Nephron (organoid): ENCODE measurements around the gene RPL13.
A peak's percentile ranks its signal among the peaks of the same experiment; 100 is the strongest.

Source experiments
- H3K27ac Mint-ChIP-seq, 3 experiments: 2 replicates each; pipeline ENCODE4 v1.8.0; 2020; ENCODE audit warnings: mixed read lengths in 3 of 3, mild to moderate bottlenecking in 2 of 3, moderate library complexity in 1 of 3
- H3K27me3 Mint-ChIP-seq: 2 replicates; pipeline ENCODE4 v1.8.0; 2021; ENCODE audit warnings: low read depth, mild to moderate bottlenecking, moderate library complexity, mixed read lengths
- H3K36me3 Mint-ChIP-seq: 2 replicates; pipeline ENCODE4 v1.8.0; 2020; ENCODE audit warnings: low read depth, mixed read lengths
- H3K4me1 Mint-ChIP-seq: 2 replicates; pipeline ENCODE4 v1.8.0; 2020; ENCODE audit warnings: mixed read lengths
- H3K4me3 Mint-ChIP-seq, 3 experiments: 2 replicates each; pipeline ENCODE4 v1.8.0; 2020; ENCODE audit warnings: mild to moderate bottlenecking in 3 of 3, mixed read lengths in 3 of 3, moderate library complexity in 2 of 3
- H3K9me3 Mint-ChIP-seq: 2 replicates; pipeline ENCODE4 v1.8.0; 2020; ENCODE audit warnings: mixed read lengths
- CTCF ChIP-seq, 3 experiments: fragments of 200-600 bp; sonication (generic); IDR thresholded peaks; one replicate each; pipeline ENCODE4 v1.5.0; 2021; ENCODE audit warnings: antibody characterized with exemption in 3 of 3; ENCODE audit not compliant: unreplicated experiment in 3 of 3

RPL13 gene

GRCh38 chr16:89550421-89551007 lies 10.0 kb upstream of the RPL13 start:
- no peak overlapping the region for H3K4me3 Mint-ChIP-seq
- peak overlapping the region in 1 of 3 experiments; percentile 38 for H3K27ac Mint-ChIP-seq
- H3K4me1 Mint-ChIP-seq: no peaks in the 10 kb centered on the region
- peaks cover 64% of the 10 kb centered on the region for H3K36me3 Mint-ChIP-seq
- H3K9me3 Mint-ChIP-seq: no peaks in the 10 kb centered on the region
- H3K27me3 Mint-ChIP-seq: no peaks in the 10 kb centered on the region
- TF ChIP-seq CTCF (IDR thresholded peaks at IDR 0.05; ENCODE audit: unreplicated experiment in 3 of 3): no peak

GRCh38 chr16:89552329-89552728 lies 8.2 kb upstream of the RPL13 start:
- no peaks in the 10 kb centered on the region for H3K27me3 Mint-ChIP-seq
- H3K27ac Mint-ChIP-seq: no peak overlapping the region
- H3K4me1 Mint-ChIP-seq: peaks cover 3% of the 10 kb centered on the region
- no peak for TF ChIP-seq CTCF (IDR thresholded peaks at IDR 0.05; ENCODE audit: unreplicated experiment in 3 of 3)
- peaks cover 67% of the 10 kb centered on the region for H3K36me3 Mint-ChIP-seq
- H3K9me3 Mint-ChIP-seq: no peaks in the 10 kb centered on the region
- no peak overlapping the region for H3K4me3 Mint-ChIP-seq

GRCh38 chr16:89552913-89553312 lies 7.6 kb upstream of the RPL13 start:
- Mint-ChIP-seq H3K36me3 (peaks cover 70% of the 10 kb centered on the region), H3K9me3 (no peaks in the 10 kb centered on the region), H3K4me1 (peaks cover 7% of the 10 kb centered on the region), H3K4me3 (no peak overlapping the region), H3K27ac (no peak overlapping the region), H3K27me3 (no peaks in the 10 kb centered on the region)
- TF ChIP-seq CTCF (IDR thresholded peaks at IDR 0.05; ENCODE audit: unreplicated experiment in 3 of 3): no peak

- no peak overlapping the region for H3K27ac Mint-ChIP-seq
- peaks cover 7% of the 10 kb centered on the region for H3K4me1 Mint-ChIP-seq
- H3K27me3 Mint-ChIP-seq: no peaks in the 10 kb centered on the region
- H3K4me3 Mint-ChIP-seq: no peak overlapping the region
- no peaks in the 10 kb centered on the region for H3K9me3 Mint-ChIP-seq
- TF ChIP-seq CTCF (IDR thresholded peaks at IDR 0.05; ENCODE audit: unreplicated experiment in 3 of 3): no peak
- H3K36me3 Mint-ChIP-seq: peaks cover 63% of the 10 kb centered on the region
Observed at GRCh38 chr16:89553733-89554132, 6.7 kb upstream of the RPL13 start.

- Mint-ChIP-seq H3K27ac (no peak overlapping the region), H3K36me3 (peaks cover 58% of the 10 kb centered on the region), H3K4me1 (peaks cover 7% of the 10 kb centered on the region), H3K4me3 (no peak overlapping the region), H3K9me3 (no peaks in the 10 kb centered on the region), H3K27me3 (no peaks in the 10 kb centered on the region)
- TF ChIP-seq CTCF (IDR thresholded peaks at IDR 0.05; ENCODE audit: unreplicated experiment in 3 of 3): no peak
Observed at GRCh38 chr16:89554343-89554742, 6.1 kb upstream of the RPL13 start.

GRCh38 chr16:89555265-89555664 lies 5.2 kb upstream of the RPL13 start:
- Mint-ChIP-seq H3K9me3 (no peaks in the 10 kb centered on the region), H3K4me3 (no peak overlapping the region), H3K27ac (peak overlapping the region in 1 of 3 experiments; percentile 94), H3K4me1 (peaks cover 7% of the 10 kb centered on the region), H3K36me3 (peaks cover 51% of the 10 kb centered on the region), H3K27me3 (no peaks in the 10 kb centered on the region)
- TF ChIP-seq CTCF (IDR thresholded peaks at IDR 0.05; ENCODE audit: unreplicated experiment in 3 of 3): no peak
